ENCODE results near the gene PNPLA5. TPM values are rescaled to one million over a fixed set of nuclear protein-coding genes. Genes with fewer than 3 reads are reported as not detected.

The PNPLA5 gene
- total RNA-seq, 2 experiments from 2014 or later, result 0.15 TPM; not detected in 1

- POLR2A ChIA-PET, result no interaction called here
- no peak overlapping the region for H3K4me3 ChIP-seq (ENCODE audit: low read depth, low read length, poor library complexity, severe bottlenecking)
- DNase-seq (ENCODE audit: low spot score), result no peak
- no peaks in the 10 kb centered on the region for H3K79me2 ChIP-seq (ENCODE audit: insufficient read depth, low read depth, low read length)
- no peaks in the 10 kb centered on the region for H4K20me1 ChIP-seq (ENCODE audit: insufficient read depth, low read length)
- BruUV-seq (replicated peaks), result no TSS peak
- no peaks in the 10 kb centered on the region for H3K9me2 ChIP-seq (ENCODE audit: insufficient read depth, low read length)
- intact Hi-C loops (cut with micrococcal nuclease; ENCODE audit: unreplicated experiment), result no loop called here
- no peaks in the 10 kb centered on the region for H3K4me1 ChIP-seq (ENCODE audit: insufficient read depth, low read length, poor library complexity, severe bottlenecking)
- no peak overlapping the region for H2AFZ ChIP-seq (ENCODE audit: low read length)
- no peak overlapping the region for H3K27ac ChIP-seq (ENCODE audit: low read depth, low read length, poor library complexity, severe bottlenecking)
- no peaks in the 10 kb centered on the region for H3K36me3 ChIP-seq (ENCODE audit: insufficient read depth, low read length)
- H3K4me2 ChIP-seq (ENCODE audit: low read length), result no peak overlapping the region
- no peaks in the 10 kb centered on the region for H3K9me3 ChIP-seq (ENCODE audit: low read length)
- TF ChIP-seq, protein P1, sequence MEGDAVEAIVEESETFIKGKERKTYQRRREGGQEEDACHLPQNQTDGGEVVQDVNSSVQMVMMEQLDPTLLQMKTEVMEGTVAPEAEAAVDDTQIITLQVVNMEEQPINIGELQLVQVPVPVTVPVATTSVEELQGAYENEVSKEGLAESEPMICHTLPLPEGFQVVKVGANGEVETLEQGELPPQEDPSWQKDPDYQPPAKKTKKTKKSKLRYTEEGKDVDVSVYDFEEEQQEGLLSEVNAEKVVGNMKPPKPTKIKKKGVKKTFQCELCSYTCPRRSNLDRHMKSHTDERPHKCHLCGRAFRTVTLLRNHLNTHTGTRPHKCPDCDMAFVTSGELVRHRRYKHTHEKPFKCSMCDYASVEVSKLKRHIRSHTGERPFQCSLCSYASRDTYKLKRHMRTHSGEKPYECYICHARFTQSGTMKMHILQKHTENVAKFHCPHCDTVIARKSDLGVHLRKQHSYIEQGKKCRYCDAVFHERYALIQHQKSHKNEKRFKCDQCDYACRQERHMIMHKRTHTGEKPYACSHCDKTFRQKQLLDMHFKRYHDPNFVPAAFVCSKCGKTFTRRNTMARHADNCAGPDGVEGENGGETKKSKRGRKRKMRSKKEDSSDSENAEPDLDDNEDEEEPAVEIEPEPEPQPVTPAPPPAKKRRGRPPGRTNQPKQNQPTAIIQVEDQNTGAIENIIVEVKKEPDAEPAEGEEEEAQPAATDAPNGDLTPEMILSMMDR (conservative IDR thresholded peaks at IDR 0.05; ENCODE audit: low read length), result no peak
- no peak for TF ChIP-seq EZH2phosphoT487 (IDR thresholded peaks at IDR 0.05; ENCODE audit: borderline replicate concordance, low read depth, low read length)
- CTCF ChIA-PET (ENCODE audit: unreplicated experiment), result no interaction called here
Observed at GRCh38 chr22:43837666-43838065, 54.1 kb downstream of the PNPLA5 start.

DNA sequence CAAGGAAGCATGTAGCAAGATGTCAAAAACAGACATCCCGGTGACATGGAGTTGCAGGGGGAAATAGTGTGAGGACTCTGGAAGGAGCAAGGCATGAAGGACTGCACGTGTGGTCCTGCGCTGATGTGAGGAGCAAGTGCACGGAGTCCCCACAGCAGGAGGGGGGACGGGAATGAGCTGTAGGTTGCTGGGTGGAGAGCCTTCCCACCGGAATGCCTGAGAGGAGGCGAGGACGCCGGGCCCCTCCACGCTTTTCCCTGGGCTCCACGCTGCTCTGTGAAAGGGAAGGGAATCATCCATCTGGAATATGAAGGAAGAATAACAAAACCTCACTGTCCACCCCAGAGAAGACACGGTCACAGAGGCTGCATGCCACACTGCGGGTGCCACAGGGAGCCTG is 56.1 kb downstream of the PNPLA5 start:
- TF ChIP-seq, protein P1 (conservative IDR thresholded peaks at IDR 0.05; ENCODE audit: low read length), result no peak
- no peak for TF ChIP-seq EZH2phosphoT487 (IDR thresholded peaks at IDR 0.05; ENCODE audit: borderline replicate concordance, low read depth, low read length)
- Histone ChIP-seq H2AFZ (ENCODE audit: low read length) (no peak overlapping the region), H3K4me1 (ENCODE audit: insufficient read depth, low read length, poor library complexity, severe bottlenecking) (no peaks in the 10 kb centered on the region), H3K36me3 (ENCODE audit: insufficient read depth, low read length) (no peaks in the 10 kb centered on the region), H3K4me2 (ENCODE audit: low read length) (no peak overlapping the region), H3K9me3 (ENCODE audit: low read length) (no peaks in the 10 kb centered on the region), H3K9me2 (ENCODE audit: insufficient read depth, low read length) (no peaks in the 10 kb centered on the region), H3K4me3 (ENCODE audit: low read depth, low read length, poor library complexity, severe bottlenecking) (no peak overlapping the region), H4K20me1 (ENCODE audit: insufficient read depth, low read length) (no peaks in the 10 kb centered on the region), H3K27ac (ENCODE audit: low read depth, low read length, poor library complexity, severe bottlenecking) (no peak overlapping the region), H3K79me2 (ENCODE audit: insufficient read depth, low read depth, low read length) (no peaks in the 10 kb centered on the region)
- POLR2A ChIA-PET, result interaction anchor here (0.6 kb wide), 1 partner anchor 466 kb away, joined by 3 read pairs; no protein-coding TSS in a partner anchor
- no TSS peak for BruUV-seq (replicated peaks)
- CTCF ChIA-PET (ENCODE audit: unreplicated experiment), result no interaction called here
- DNase-seq (ENCODE audit: low spot score), result no peak
- intact Hi-C loops (cut with micrococcal nuclease; ENCODE audit: unreplicated experiment), result no loop called here

GRCh38 chr22:43835166-43835565 is 56.6 kb downstream of the PNPLA5 start:
- no peak for DNase-seq (ENCODE audit: low spot score)
- TF ChIP-seq, protein P1 (conservative IDR thresholded peaks at IDR 0.05; ENCODE audit: low read length), result no peak
- no peak for TF ChIP-seq EZH2phosphoT487 (IDR thresholded peaks at IDR 0.05; ENCODE audit: borderline replicate concordance, low read depth, low read length)
- Histone ChIP-seq H3K4me1 (ENCODE audit: insufficient read depth, low read length, poor library complexity, severe bottlenecking) (no peaks in the 10 kb centered on the region), H3K9me2 (ENCODE audit: insufficient read depth, low read length) (no peaks in the 10 kb centered on the region), H3K4me2 (ENCODE audit: low read length) (no peak overlapping the region), H2AFZ (ENCODE audit: low read length) (no peak overlapping the region), H3K4me3 (ENCODE audit: low read depth, low read length, poor library complexity, severe bottlenecking) (no peak overlapping the region), H3K9me3 (ENCODE audit: low read length) (no peaks in the 10 kb centered on the region), H3K36me3 (ENCODE audit: insufficient read depth, low read length) (no peaks in the 10 kb centered on the region), H4K20me1 (ENCODE audit: insufficient read depth, low read length) (no peaks in the 10 kb centered on the region), H3K79me2 (ENCODE audit: insufficient read depth, low read depth, low read length) (no peaks in the 10 kb centered on the region), H3K27ac (ENCODE audit: low read depth, low read length, poor library complexity, severe bottlenecking) (no peak overlapping the region)
- ChIA-PET POLR2A (no interaction called here), CTCF (ENCODE audit: unreplicated experiment) (no interaction called here)
- intact Hi-C loops (cut with micrococcal nuclease; ENCODE audit: unreplicated experiment), result no loop called here
- BruUV-seq (replicated peaks), result no TSS peak

Measured in OCI-LY7 (cell line).